Stimulated activated CD4-positive, alpha-beta T cell treated with anti-CD3 and anti-CD28 coated beads, Interleukin-15, amount 100 ng/mL, for 24 hours (primary cell): ENCODE results near the gene CRACR2A.

Experiments
- DNase-seq: peaks from one replicate; pipeline ENCODE4 v3.0.0-alpha.2; 2020

Gene CRACR2A

DNA sequence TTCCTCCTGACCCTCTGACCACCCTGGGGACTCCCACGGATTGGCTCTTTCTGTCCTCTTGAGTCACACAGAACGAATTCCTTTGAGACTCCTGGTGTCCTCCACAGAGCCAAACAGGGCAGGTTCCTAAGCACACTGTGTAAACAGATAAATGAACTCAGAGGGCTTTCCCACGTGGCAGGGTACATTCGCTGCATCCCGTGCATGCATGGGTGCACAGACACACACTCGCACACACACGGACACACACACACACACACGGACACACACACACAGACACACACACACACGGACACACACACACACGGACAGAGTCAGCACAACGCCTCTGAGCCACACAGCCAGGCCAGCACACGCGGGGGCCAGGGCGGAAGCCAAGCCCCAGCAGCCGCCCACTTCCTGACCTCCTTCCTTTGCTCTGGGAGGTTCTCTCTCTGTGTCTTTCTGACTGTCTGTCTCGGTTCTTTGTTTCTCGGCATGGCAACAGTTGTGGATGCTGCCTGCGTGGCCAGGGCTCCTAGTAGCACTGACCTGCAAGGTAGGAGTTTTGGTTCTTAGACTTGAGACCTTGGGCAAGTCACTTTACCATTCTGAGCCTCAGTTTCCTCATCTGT lies 706 bp downstream of the CRACR2A start:
- peak; percentile 80 for DNase-seq

DNA sequence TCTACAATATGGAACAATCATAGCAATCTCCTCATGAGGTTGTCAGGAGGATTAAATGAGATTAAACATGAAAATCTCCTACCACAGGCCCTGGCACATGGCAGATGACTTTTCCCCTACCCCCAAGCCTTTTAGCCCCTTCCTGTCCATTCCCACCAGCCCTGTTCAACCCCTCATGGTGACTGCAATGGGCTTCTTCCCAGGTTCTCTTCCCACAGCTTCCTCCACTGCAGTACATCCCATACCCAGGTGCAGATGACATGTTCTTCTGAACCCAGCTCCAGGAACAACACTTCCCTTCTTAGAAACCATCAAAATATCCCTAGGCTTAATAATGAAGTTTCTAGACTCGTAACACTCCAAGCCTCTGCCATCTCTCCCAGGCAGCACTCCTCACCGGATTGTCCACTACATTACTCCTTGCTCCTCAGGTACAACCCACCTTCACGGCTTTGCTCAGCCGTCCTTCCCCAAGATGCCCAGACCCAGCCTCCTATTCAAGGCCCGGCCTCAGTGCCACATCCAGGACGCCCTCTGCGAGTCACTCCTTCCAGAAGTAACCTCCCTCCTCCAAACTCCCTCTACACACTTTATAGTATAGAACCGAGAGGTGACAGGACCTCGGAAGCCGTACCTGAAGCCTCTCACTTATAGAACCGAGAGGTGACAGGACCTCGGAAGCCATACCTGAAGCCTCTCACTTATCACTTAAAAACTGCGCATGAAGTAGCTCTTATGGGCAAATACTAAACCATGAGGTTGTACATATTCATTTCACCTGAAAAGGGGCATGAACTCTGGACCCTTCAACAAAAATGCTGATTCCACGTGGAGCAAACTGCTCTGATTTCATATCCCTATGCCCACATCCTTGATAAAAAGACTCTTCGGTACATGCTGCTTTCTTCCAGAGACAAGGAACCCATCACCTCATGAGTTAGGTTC lies 1.5 kb downstream of the CRACR2A start:
- DNase-seq: peak; percentile 33

DNA sequence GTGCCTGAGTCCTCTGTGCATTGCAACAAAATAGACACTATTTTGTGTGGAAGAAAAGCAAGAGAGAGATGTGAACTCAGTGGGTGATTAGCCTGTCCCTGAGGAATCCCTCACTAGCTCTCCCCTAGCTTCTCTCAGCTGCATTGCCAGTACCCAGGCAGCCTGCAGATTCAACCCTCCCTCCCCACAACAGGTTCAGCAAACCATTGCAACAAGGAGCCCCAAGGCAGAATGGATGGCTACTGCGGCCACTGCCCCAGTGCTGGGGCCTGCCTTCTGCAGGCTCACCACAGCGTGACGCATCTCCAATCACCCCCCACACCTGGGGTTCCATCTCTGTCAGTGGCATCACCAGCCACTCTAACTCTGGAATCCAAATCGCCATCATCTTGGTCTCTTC lies 2.3 kb downstream of the CRACR2A start:
- no peak for DNase-seq

GRCh38 chr12:3748620-3749019 lies 4.3 kb downstream of the CRACR2A start:
- no peak for DNase-seq

DNA sequence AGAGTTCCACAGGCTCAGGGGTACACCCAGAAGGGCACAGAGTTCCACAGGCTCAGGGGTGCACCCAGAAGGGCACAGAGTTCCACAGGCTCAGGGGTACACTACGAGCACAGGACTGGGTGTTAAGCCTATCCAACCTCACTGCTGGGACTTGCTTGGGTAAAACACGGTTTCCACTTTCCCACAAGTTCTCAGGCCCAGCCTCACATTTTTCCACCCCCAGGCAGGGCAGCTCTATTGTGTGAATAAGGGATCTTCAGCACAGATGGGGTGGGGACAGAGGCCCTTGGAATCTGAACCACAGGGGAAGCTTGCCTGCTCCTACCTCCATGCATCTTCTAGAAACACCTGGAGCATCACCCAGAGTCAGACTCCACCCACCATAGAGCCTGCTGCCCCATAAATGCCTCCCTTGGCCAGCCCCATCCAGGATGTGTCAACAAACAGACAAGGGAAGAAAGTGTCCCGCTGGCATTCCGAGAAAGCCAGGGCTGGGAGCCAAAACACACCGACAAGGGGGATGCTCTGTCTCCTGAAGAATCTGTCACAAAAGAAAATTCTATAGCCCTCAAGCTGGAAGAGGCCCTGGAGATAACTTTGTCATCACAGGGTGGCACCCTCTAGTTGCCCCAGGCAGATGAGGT lies 4.8 kb downstream of the CRACR2A start:
- no peak for DNase-seq

- DNase-seq: no peak
These were observed 5.4 kb downstream of the CRACR2A start for GRCh38 chr12:3747543-3747942.

DNA sequence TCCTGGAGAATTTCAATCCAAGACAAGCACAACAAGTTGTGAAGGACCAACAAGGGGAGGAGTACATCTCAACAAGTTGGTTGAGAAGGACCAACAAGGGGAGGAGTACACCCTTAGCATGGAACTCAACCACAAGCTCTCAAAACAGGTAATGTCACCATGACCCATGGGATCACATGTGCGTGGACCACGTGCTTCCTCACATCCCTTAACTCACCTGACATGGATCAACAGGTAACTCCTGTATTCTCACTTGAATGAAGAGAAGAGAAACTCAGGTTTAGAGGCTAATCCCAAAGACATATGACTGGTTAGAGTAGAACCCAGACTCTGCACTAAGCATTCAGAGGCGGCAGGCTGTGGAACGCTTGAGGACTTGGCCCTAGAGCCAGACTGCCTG lies 6.2 kb downstream of the CRACR2A start:
- no peak for DNase-seq

DNA sequence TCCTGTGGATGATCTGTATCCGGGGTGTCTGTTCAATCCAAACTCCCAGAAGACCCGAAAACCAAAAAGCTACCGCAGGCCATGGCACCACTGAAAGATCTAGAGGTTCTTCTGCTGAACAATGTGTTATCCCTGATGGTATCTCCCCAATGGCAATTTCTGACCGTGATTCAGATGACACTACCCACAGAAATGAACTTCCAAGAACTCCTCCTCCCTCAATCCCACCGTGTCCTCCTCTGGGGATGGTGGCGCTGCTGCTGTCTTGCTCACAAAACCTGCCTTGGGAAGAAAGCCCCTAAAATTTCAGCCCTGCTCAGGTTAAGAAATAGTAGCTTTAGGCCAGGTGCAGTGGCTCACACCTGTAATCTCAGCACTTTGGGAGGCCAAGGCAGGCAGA lies 7.8 kb downstream of the CRACR2A start:
- no peak for DNase-seq

GRCh38 chr12:3744229-3744901 lies 8.5 kb downstream of the CRACR2A start:
- DNase-seq: no peak

- no peak for DNase-seq
These were observed 9.1 kb downstream of the CRACR2A start for GRCh38 chr12:3743803-3744202.

- no peak for DNase-seq
These were observed 10.8 kb downstream of the CRACR2A start for GRCh38 chr12:3741882-3742672.

DNA sequence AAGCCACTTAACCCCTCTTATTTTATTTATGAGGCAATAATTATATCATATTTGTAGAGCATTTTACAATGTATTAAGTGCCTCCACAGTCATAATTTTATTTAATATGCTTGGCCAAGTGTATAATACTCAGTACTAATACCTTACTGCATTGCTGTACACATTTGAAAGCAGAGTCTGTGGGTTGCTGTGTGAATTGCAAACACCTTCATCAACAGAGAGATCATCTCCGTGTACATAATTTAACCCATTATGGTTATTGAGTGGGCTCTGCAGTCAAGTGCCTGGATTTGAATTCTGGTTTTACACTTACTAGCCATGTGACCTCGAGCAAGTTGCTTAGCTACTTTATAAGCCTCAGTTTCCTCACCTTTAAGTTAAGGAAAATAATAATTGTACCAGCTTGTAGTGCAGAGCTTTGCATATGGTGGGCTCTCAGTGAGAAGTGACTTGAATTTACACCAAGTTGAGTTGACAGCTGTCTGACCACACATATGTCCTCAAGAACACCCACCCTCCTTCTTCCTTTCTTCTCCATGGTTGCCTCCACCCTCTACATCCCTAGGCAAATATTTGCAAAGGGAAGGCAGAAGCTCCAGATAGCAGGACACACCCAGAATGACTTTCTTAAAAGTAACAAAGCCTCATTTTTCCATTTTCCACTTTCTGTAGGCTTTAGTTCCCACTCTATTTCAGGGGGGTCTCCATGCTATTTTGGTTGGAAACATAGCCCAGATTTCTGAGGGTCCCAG lies 12.3 kb downstream of the CRACR2A start:
- no peak for DNase-seq

DNA sequence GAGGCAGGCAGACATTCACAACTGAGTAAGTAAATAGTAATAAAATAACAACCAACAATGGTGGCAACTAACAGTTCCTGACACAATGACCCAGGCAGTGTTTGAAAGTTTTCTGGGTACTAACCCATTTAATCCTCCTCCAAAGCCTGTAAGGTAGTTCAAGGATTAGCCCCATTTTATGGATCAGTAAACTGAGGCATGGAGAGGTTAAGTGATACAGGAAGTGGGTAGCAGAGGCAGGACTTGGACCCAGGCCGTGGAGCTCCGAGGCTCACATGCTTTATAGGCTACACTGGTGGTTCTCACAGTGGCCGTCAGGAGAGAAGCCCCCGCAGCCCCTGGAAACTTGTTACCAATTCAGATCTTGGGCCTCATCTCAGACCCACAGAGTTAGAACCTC lies 17.5 kb downstream of the CRACR2A start:
- no peak for DNase-seq

- no peak for DNase-seq
These were observed 20.0 kb downstream of the CRACR2A start for GRCh38 chr12:3732901-3733300.

DNA sequence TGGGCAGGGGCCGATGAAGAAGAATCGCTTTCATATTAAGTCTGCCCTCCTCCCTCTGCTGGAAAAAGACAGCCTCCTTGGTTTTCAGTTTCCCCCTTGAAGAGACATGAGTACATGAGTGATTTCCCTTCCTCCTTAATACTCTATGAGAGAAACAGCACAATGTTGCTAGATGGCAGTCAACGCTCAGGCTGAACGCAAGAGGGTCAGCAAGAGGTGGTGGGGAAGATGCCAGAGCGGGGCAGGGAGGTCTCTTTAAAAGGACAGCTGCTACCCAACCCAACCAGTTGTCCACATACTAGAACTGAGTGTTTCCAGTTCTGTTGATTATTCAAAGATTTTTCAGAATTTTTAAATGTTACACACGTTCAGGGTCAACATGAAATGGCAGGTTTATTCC lies 22.8 kb downstream of the CRACR2A start:
- DNase-seq: no peak

- no peak for DNase-seq
These were observed 24.2 kb downstream of the CRACR2A start for GRCh38 chr12:3728686-3729085.

- DNase-seq: peak; percentile 24
These were observed 24.9 kb downstream of the CRACR2A start for GRCh38 chr12:3727877-3728632.

GRCh38 chr12:3727354-3727753 lies 25.6 kb downstream of the CRACR2A start:
- DNase-seq: no peak

DNA sequence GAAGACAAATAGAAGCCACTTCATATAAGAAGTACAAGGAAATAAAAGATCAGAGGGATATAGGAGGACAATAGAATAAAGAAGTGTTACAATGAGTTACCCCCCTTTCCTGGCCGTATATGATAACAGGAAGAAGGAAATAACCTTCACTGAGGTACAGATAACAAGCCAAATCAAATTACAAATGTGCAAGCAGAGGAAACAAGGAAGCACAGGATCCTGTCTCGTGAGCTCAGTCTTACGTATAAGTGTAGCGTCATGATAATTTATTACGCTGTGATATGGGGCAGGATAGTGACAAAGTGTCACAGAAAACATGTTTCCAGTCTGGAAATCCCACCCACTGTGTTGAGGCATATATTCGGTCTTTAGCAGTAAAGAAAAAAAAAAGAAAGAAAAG lies 26.5 kb downstream of the CRACR2A start:
- DNase-seq: no peak

DNA sequence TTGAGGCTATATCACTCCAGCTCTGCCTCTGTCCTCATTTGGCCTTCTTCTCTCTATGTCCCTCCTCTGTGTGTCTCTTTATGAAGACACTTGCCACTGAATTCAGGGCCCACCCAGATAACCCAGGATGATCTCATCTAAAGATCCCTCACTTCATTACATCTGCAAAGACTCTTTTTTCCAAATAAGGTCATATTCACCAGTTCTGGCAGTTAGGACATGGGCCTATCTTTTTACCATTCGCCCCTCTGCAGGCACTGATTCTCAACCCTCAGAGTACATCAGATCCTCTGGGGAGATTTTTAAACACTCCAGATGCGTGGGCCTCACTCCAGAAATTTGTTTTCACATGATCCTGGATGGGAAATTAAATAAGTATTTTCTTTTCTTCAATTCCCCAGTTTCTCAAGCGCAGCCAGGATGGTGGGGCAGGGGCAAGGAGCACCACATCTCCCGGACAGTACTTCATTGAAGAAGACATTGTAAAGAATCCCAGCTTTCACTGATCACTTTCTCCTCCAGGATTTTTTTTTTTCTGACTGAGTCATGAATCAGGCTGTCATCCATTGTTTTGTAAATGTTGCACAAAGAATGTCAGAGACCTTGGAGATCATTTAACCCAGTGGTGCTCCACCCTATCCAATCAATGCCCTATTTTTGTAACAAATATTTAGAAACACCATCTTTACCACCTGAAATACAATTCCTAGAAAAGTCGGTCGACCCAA lies 27.4 kb downstream of the CRACR2A start:
- no peak for DNase-seq
